PFSK-1 (cell line): ENCODE results near the gene MEDAG.

Source experiments
- FOXP2 ChIP-seq: optimal IDR thresholded peaks from 2 replicates; pipeline ENCODE3; 2011; ENCODE audit warnings: borderline replicate concordance, control low read depth, inconsistent platforms; ENCODE audit not compliant: insufficient read depth; ENCODE audit errors: extremely low read length, extremely low read depth
- POLR2AphosphoS5 ChIP-seq: IDR thresholded peaks from 2 replicates; pipeline ENCODE4 v1.6.1; 2012; ENCODE audit warnings: low read depth, mild to moderate bottlenecking, control low read depth, low read length, moderate library complexity
- SIN3A ChIP-seq: IDR thresholded peaks from 2 replicates; pipeline ENCODE4 v1.6.1; 2012; ENCODE audit warnings: mild to moderate bottlenecking, low read length, moderate library complexity, borderline replicate concordance; ENCODE audit not compliant: insufficient read depth
- TAF1 ChIP-seq: IDR thresholded peaks from 2 replicates; pipeline ENCODE4 v1.6.1; 2012; ENCODE audit warnings: low read length, control low read depth, borderline replicate concordance; ENCODE audit not compliant: insufficient read depth
- TF ChIP-seq, protein P1 (sequence below), 2 experiments: IDR thresholded peaks; 2 replicates each; pipeline versions ENCODE4 v1.6.1 to v1.8.0; 2011 to 2012; ENCODE audit warnings: low read depth in 2 of 2, low read length in 2 of 2, control low read depth in 1 of 2, inconsistent platforms in 1 of 2, mild to moderate bottlenecking in 1 of 2, moderate library complexity in 1 of 2; ENCODE audit not compliant: insufficient read depth in 1 of 2

Gene MEDAG

DNA sequence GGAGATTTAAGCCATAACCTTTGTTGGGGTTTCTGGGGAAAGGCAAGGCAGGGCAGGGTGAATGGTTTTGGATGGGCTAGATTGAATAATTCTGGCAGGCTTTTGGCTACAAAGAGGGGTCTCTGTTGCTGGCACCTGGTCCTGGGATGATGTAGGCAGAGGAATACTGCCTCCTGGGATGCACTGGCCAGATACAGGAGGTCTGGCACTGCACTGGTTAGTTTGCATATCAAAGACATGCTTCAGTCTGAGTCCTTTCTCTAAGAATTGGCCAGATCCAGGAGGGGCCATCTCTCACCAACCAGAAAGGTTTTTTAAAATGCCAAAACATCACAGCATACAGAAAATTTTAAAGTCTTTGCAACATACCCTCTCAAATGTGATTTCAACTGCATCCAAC, 8.0 kb upstream of the MEDAG start:
- TF ChIP-seq, protein P1, sequence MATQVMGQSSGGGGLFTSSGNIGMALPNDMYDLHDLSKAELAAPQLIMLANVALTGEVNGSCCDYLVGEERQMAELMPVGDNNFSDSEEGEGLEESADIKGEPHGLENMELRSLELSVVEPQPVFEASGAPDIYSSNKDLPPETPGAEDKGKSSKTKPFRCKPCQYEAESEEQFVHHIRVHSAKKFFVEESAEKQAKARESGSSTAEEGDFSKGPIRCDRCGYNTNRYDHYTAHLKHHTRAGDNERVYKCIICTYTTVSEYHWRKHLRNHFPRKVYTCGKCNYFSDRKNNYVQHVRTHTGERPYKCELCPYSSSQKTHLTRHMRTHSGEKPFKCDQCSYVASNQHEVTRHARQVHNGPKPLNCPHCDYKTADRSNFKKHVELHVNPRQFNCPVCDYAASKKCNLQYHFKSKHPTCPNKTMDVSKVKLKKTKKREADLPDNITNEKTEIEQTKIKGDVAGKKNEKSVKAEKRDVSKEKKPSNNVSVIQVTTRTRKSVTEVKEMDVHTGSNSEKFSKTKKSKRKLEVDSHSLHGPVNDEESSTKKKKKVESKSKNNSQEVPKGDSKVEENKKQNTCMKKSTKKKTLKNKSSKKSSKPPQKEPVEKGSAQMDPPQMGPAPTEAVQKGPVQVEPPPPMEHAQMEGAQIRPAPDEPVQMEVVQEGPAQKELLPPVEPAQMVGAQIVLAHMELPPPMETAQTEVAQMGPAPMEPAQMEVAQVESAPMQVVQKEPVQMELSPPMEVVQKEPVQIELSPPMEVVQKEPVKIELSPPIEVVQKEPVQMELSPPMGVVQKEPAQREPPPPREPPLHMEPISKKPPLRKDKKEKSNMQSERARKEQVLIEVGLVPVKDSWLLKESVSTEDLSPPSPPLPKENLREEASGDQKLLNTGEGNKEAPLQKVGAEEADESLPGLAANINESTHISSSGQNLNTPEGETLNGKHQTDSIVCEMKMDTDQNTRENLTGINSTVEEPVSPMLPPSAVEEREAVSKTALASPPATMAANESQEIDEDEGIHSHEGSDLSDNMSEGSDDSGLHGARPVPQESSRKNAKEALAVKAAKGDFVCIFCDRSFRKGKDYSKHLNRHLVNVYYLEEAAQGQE (IDR thresholded peaks at IDR 0.05; ENCODE audit: insufficient read depth in 1 of 2, low read depth in 2 of 2, low read length in 2 of 2), result no peak
- TF ChIP-seq SIN3A (no peak), FOXP2 (no peak), POLR2AphosphoS5 (no peak), TAF1 (no peak)

DNA sequence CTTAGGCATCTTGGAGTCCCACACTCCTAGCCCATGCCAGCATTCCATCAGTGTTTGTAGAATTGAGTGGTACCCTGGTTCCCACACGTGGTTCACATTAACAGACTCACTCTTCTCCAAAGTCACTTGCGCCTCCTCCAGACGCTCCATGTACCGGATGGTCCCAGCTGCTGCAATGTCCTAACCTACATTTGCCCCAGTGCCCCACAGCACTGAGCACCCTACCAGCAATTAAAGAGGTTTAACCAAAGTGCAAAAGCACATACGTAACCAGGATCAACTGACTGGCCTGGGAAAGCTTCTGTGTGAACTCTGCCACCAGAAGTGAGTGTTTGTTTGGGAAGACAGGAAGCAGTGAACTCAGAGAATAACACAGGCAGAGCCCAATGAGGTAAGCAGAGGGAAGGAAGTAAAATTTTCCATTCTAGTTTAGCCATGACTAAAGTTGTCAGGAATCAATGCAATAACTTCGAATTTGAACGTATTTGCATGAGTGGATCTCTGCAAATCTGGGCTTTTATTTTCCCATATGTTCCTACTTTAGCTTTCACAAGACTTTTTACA, 7.3 kb upstream of the MEDAG start:
- TF ChIP-seq, protein P1 (IDR thresholded peaks at IDR 0.05; ENCODE audit: insufficient read depth in 1 of 2, low read depth in 2 of 2, low read length in 2 of 2), result no peak
- TF ChIP-seq SIN3A (no peak), FOXP2 (no peak), TAF1 (no peak), POLR2AphosphoS5 (no peak)

DNA sequence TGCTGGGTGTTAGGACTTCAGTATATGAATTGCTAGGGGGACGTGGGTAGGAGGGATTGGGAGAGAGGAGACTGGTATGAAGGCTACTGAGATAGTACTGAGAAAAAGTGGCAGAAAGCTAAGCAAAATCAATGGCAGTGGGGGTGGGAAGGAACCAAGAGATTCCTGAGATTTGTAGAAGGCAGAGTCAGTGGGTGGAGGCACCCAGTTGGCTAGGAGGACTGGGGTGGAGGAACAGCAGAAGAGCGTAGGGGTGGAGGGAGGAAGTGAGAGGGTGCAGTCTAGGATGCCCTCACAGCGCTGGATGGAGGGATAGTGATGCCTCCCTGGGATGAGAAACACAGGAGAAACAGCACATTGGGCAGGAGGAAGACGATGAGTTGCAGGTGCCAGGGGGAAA, 5.6 kb upstream of the MEDAG start:
- TF ChIP-seq FOXP2 (no peak), SIN3A (no peak), TAF1 (no peak), POLR2AphosphoS5 (no peak)
- TF ChIP-seq, protein P1 (IDR thresholded peaks at IDR 0.05; ENCODE audit: insufficient read depth in 1 of 2, low read depth in 2 of 2, low read length in 2 of 2), result no peak

DNA sequence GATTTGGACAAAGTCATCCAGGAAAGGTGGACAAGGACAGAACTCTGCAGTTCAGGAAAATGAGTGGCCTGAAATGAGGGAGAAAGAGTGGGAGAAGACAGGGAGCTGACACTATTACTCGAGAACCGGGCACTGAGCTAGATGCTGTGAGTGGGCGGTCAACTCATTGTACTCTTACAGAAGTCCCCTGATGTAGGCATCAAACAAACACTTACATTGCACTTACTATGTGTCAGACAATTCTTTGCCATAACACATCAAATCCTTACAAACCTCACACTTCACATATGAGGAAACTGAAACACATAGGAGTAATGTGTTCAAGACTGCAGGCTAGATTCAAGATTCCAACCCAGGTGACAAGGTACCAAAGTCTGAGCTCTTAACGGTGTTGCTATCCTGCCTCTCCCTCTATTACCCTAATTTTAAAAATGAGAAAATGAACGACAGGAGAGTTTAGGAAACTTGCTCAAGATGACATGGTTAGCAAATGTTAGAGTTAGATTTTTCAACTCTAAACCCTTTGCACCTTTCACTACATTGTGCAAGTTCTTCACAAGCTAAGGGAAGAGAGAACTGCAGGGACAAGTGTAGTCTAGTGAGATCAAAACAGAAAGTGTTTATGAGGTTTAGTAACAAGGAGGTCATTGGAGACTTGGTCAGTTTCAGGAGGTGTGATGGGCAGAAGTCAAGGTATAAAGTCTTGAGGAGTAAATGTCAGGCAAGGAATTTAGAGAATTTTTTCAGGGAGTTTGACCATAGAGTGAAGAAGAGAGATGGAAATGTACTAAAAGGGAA, 4.9 kb upstream of the MEDAG start:
- TF ChIP-seq SIN3A (no peak), FOXP2 (no peak), TAF1 (no peak), POLR2AphosphoS5 (no peak)
- TF ChIP-seq, protein P1 (IDR thresholded peaks at IDR 0.05; ENCODE audit: insufficient read depth in 1 of 2, low read depth in 2 of 2, low read length in 2 of 2), result no peak

DNA sequence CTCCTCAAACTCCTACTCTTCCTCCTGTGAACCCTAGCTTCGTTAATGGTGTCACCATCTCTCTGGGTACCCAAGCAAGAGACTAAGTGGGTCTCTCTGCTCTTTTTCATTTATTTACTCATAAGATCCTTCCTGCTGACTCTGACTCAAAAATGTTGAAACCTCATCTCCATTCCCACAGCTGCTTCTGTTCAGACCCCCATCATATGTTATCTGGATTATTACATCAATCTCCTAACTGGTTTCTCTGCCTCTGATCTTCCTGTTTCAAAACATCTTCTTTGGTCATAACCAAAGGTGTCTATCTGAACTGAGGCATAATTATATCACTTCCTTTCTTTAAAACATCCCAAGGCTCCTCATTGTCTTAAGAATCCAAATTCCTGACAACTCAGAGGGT, 2.0 kb upstream of the MEDAG start:
- no peak for TF ChIP-seq POLR2AphosphoS5
- TF ChIP-seq SIN3A, result no peak
- TF ChIP-seq FOXP2, result no peak
- no peak for TF ChIP-seq TAF1
- TF ChIP-seq, protein P1 (IDR thresholded peaks at IDR 0.05; ENCODE audit: insufficient read depth in 1 of 2, low read depth in 2 of 2, low read length in 2 of 2), result no peak
